HG02981 (cell line): Measurements from ENCODE around the gene PNPO.

Source experiments
- ATAC-seq: cut with Tn5 transposase; IDR thresholded peaks from one replicate; pipeline ENCODE4 v1.9.1; 2021; ENCODE audit warnings: mild to moderate bottlenecking, moderate library complexity; ENCODE audit not compliant: unreplicated experiment

Gene PNPO

DNA sequence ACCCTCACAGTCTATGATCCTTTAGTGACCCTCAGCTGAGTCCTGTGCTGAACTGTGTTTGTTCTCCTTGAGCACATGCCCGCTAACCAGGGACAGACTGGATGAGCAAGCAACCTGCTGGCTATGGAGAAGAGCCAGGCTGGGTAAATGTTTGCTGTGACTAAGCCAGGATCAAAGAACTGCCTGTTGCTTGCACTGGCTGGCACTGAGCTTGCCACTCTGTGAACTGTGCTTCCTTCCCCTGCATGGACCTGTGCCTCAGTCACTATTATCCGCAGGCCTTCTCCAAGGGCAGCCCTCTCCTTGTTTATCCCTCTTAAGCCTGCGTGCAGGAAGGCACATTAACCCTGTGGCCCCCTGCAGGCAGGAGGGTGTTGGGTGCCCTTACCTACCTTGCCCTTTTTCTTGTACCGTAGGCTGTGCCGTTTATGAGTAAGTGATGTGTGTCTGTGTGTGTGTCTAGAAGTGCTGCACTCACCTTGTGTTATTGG is 7.4 kb downstream of the PNPO start:
- no peak for ATAC-seq

DNA sequence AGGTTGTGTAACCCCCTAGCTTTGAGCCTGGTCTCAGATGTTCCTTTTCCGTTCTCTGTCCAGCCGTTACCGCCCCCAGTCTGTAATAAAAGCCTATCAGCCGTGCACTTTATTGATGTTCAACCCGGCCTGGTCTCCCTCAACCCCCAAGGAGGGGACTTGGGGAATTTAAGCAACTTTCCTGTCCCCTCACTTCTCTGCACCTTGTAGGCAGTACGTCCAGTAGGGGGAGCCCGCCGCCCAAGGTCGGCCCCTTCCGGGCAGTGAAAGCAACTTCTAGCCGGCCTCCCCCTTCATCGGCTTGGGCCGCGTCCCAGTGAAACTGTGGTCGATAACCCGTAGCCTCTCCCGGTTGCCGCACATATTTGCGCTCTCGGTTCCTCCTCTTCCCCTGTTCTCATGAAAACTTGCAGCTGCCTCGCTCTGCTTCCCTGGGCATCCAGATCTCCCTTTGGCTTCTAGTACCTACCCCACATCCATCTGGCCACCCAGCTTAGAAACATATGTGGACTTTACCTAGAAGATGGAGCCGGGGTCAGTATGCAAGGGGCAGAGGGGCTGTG is 7.9 kb downstream of the PNPO start:
- no peak for ATAC-seq

DNA sequence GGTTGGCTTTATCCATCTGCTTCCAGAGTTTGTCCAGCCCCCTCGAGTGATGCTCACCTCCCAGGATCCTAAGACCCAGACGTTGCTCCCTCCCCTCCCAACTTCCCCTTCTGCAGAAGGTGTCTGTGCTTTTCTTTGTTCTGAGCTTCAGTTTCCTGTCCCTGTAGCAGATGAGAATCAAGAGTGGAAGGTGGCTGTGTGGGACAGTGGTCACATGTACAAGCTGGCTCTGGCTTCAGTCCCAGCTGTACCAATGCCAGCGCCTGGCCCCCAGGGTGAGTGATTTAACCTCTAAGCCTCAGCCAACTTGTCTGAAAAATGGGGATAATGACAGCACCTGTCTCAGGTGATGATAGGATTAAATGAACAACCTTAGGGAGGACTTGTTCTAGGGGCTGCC is 8.6 kb downstream of the PNPO start:
- ATAC-seq, result no peak

DNA sequence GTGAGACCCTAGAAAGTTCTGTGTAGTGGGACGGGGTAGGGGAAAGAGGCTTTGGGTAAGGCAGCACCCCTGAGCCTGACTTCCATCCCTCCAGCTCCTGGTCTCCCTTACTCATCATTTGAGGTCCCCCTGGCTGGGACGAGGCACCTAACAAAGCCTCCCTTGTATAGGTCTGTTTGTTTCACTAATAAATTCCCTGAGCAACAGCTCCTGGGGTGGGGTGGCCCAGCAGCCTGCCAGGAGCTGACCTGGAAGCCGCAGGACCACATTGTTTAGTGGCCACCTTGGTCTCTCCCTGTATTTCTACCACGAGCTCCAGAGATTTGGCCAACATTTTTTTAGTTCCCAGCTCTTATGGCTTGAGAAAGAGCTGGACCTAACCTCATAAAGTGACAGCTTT is 9.1 kb downstream of the PNPO start:
- no peak for ATAC-seq

DNA sequence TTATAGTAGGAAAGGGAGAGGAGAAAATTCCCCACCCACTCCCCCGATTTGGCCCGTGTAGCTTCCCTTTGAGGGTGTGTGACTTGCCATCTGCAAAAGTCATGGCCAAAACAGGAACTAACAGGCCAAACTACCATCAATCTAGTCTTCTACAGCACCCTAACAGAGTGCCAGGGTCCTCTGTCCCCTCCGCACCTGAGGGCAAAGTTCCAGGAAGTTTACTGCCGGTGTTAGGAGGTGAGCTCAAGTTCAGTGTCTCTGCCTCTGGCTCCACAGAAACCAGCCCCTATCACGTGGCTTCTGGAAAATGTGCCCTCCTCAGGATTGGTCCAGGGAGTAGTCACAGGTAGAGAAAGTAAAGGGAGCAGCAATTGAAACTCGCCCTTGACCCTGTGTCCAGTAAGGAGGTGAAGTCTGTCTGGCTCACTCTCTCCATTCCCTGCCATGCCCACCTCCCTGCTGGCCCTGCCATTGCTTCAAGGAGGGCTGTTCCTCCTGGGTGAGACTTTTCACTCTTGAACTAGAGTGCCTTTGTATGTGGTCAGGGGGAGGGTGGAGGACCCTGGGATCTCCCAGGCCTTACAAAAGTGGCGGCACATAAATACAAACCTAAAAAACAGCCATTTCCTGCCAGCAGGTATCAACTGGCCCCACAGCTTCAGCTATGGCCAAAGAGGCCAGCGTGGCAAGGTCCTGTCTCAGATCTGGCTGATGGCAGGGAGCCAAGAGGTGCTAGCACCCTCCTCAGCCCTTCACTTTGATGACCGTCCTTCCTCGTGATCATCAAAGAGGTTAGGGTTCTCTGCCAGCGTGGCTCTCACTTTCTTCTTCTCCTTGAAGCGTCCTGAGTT is 11.0 kb downstream of the PNPO start:
- no peak for ATAC-seq

DNA sequence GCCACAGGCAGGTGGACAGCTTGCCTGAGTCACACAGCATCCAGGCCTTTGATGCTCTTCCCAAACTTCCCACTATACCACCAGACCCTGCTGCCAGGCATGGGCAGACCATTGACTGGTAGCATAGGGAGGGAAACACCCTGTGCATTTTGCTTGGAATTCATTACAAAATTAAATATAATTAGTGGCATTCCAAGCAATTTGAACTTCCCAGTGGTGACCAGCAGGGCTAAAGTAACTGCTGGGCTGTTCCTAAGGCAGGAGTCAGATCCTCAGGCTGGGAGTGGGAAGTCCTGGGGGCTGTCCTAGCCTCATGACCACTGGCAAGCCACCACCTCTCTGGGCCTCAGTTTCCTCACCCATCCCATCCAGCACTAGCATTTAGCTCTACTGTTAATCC is 12.5 kb downstream of the PNPO start:
- no peak for ATAC-seq

DNA sequence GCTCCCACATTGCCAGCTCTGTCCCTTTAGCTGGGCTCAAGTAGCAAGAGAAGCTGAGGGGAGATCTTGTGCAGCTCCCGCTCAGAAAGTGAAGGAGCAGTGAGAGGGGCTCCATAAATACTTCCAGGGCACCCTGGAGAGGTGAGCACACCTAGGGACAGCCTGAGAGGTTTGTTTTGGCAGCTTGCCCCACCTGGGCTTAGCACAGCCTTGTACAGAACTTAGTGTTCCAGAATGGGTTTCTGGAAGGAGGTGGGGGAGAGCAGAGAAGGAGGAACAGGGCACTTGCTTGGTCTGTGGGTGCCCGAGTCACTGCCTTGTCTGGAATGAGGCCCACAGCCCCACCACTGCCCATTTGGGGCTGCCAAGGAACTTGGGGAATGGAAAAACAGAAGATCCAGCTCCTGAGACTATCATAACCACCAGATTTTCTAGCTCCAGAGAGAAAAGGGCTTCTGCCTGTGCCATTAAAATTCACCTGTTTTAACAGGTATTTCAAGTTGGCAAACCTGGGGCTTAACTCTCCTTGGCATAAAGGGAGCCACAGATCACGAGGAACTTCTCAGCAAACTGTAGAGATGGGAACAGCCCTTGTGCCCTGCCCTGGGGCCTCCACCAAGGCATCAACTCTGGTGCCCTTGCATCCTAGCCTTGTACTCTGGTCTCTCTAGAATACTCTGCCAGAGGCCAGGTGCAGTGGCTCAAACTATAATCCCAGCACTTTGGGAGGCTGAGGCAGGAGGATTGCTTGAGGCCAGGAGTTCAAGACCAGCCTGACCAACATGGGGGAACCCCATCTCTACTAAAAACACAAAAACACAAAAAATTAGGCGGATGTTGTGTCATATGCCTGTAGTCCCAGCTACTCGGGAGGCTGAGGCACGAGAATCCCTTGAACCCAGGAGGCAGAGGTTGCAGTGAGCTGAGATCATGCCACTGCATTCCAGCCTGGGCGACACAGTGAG is 14.4 kb downstream of the PNPO start:
- no peak for ATAC-seq

DNA sequence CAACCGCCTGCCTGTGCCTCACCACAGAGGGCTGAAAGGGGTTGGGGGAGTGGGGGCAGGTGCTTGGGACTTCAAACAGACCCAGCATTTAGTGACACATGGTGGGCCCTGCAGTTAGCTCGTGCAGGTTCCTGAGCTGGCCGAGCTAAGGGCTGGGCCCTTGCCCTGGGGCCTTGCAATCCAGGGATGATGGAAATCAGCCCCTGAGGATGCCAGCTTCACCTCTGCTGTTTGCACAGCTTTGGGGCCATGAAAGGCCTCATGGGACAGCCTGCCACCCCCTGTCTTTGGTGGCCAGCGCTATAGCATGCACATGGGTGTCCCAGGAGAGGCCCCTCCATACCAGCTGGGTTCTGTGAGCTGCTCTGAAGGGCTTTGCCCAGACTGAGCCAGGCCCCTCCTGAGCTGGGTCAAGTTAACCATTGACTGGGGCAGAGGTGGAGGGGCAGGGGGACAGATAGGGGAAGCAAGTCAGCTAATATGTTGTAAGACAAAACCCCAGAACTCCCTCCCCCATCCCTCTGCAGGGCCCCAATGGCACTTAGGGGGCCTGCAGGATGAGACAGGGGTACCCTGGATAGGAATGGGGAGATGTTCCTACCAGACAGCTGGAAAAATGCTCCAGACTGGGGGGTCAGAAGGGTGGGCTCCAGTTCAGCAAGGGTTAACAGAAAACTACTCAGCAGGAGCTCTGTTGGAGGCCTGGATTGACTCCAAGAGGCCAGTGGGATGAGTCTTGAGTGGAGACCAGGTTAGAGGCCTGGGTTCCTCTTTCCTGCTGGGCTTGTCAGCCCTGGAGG is 15.6 kb downstream of the PNPO start:
- ATAC-seq, result no peak

DNA sequence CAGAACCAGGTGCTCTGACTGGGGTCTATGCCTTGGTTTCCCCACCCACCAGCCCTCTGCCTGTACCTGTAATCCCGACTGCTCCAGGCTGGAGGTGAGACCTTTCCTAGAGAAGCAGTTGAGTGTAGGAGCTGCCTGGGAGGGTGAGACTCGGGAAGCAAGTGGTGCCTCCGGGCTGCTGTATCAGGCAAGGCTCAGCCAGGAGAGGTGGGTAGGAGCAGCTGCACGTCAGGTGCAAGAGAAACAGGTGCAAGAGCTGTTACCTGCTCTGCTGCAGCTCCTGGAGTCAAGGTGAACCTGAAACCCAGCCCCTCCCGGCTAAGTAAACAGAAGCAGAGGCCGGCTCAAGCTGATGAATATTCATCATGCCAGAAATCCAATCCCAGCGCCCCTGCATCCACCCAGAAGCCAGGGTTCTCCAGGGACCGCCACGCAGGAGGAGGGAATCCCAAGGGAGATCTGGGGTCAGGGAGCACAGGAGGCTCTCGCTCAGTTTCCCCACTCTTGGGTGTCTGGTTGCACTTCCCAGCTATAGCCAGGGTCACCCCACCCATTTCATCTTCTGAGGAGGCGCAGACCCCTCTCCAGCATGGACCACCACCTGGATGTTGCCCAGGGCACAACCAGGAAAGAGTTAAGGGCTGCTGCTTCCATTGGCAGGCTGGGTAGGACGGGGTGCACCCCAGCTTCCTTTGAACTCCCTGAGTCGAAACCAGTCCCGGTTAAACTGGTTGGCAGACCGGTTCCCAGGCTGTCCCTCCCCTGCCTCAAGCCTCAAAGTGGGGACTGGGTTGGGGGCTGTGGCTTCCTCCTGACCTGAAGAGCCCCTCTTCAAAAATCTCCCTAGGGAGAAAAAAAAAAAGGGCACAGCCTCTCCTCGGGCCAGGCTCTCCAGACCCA is 16.5 kb downstream of the PNPO start, which contains the start of gene PRR15L:
TSS of gene PRR15L (minus strand) at position 293 of the 900 bp plus-strand sequence. CDS start 4,649 bp downstream, outside the sequence.
- ATAC-seq, result no peak

DNA sequence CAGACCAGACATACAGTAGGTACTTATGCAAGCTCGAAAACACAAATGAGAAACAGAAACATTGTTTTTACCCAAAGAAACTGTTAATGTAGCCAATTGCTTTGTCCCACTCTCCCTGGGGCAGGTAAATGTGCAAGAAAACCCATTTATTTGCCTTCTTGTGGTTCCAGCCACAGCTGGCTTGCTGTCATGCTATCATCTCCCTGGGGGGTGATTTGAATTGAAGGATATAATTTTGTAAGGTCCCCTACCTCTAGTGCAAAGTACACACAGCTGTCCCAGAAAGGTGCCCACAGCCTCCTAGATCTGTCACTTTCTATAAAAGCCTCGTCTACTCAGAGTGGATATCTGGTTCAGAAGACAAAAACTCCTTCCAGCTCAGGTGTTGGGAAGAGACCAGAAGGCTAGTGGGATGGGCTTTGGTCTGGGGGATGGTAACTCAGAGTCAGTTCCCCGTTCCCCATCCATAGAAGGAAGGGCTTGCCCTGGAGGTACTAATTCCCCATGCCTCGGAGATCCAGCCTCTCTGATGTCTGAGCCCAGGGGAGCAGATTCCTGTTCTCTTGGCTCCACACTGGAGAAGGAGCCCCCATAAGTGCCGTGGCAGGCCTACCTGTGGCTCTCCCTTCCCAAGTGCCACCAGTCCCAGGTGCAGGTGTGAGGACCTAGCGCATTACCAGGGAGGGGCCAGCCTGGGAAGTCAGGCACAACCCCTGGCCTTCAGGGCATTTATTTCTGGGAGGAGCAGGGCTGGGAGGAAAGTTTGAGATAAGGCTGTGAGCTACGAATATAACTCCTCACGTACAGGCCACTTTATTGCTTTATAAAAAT is 18.7 kb downstream of the PNPO start:
- no peak for ATAC-seq

DNA sequence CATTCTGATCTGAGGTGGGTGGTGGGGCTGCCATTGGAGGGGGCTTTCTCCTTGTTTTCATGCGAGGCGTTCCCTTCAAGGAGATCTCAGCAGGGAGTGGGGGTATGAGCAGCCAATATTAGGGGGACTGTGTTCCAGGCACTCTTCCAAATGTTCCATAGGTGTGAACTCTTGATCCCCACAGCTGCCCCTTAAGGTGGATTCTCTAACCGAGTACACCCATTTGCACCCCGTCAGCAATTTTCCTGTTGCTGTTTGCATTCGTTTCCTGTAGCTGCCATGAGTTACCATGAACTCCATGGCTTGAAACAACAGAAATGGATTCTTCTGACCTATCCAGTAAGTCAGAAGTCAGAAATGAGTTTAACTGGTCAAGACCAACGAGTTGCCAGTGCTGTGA is 20.0 kb downstream of the PNPO start:
- no peak for ATAC-seq

DNA sequence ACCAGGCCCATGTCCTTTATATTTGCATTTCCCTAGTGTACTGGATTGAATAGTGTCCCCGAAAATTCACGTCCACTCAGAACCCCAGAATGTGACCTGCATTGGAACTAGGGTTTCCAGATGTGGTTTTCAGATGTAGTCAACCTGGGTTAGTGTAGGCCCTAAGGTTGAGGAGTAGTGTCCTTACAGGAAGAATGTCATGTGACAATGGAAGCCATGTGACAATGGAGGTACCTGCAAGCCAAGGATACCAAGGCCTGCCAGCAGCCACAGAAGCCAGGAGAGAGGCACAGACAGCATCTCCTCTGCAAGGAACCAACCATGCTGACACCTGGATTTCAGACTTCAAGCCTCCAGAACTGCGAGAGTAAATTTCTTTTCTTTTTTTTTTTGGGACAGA is 21.5 kb downstream of the PNPO start:
- no peak for ATAC-seq

DNA sequence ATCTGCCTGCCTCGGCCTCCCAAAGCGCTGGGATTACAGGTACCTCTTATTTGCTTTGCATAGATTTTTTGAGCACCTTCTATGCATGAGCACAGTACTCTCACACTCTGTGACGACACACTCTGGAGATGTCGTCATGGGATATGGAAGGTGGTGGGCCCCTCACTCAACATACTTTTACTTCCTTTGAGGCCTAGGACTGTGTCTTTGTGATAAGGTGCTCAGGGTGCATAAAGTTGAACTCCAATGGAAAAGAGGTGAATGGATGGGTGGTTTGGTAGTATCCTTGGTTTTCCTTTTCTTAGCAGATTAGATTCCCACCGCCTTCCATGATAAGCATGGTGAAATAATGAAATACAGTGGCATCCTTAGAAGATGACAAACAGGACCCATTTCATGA is 23.5 kb downstream of the PNPO start:
- ATAC-seq, result no peak

DNA sequence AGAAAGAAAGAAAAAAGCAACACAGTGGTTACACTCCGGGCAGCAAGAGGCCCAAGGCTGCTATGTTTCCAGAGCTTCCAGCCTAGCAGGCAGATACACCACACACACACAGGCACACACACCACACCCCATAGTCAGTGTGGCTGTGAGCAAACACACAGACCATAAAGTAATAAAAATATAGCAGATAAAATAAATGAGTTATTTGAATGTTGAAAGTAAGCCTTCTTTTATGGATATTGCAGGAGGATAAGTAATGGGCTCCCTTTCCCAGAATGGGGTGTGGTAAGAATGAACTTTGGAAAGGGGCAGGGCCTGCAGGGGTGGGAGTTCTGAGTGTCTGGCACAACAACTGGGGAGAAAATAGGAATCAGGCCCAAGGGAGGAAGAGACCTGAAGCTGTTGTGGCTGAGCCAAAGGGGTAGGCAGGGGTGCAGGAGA is 24.7 kb downstream of the PNPO start:
- ATAC-seq, result no peak

DNA sequence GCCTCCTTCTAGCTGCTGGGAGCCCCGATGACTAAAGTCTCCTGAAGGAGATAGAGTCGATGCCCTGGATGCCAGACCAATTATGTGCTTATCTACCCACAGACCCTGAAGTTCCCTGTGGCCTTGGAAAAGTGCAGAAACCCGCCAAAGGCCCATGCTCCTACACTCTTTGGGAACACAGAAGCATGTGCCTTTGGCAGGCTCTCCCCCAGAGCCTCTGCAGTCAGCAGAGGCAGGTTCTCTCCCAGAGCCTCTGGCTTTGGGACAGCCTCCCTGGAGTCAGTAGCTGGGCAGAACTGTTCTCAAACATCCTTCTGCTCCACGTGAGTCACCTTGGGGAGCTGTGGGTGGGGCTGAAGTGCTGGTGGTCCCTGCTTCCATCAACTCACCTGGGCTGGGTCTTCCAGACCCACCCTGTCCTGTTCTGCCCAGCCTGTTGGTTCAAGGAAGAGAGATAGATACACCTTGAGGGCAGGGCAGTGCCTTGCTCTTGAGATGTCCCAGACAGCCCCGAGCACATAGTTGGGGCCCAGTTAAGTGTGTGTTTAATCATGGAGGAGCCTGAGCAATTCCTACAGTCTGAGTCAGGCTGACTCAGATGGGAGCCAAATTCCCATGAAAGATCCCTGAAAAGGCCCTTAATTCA is 26.4 kb downstream of the PNPO start:
- ATAC-seq, result no peak

DNA sequence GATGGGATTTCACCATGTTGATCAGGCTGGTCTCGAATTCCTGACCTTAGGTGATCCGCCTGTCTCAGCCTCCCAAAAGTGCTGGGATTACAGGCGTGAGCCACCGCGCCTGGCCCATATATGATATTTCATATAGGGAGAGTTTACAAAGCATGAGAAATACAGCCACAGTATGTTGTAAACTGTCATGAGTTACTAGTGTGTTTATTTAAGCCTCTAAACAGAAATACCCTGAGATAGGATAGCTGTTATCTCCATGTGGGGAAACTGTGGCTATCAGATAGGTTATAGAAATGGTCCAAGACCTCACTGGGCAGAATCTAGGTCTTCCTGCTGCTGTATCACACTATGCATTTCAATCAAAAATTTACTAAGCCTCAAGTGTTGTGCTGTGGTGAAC is 27.5 kb downstream of the PNPO start:
- no peak for ATAC-seq

DNA sequence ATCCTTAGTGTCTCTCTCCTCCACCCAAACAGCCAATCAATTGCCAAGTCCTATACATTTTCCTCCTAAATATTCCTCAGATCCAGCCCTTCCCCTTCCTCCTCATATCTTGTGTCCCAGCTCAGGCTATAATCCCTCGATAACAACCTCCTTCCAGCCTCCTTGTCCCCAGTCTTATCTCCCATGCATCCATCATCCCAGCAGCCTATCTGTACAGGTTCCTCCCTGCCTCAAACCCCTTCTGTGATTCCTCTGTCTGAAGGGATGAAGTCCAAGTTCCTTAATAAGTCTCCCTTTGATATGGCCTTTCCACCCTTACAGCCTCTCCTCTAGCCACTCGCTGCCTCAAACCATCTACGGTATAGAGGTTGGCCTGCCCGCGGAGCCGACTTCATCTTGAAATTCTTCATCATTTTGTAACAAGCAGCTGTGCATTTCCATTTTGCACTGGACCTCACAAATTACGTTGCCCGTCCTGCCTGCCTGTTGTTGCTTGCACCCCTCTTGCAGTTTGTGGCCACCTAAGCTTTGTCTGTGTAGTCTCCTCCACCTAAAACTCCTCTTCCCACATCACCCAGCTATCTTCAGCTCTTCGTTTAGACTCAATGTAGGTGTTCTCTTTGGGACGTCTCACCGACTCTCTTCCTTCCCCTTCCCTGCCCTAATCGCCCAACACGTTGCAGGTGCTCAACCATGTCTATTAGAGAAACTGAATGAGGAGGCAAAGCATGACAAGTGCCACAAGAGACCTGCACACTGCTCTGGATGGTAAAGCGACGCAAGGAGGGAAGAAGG is 28.8 kb downstream of the PNPO start:
- ATAC-seq, result no peak
